HEK293 (cell line): ENCODE results near the gene TBCEL.

ENCODE experiments used
- GFI1B ChIP-seq: fragments of 450-650 bp; formaldehyde crosslinking; IDR thresholded peaks from 2 replicates; pipeline ENCODE4 v1.5.1; 2016; ENCODE audit warnings: missing biosample characterization, missing genetic modification characterization
- HOXA7 ChIP-seq: sonication (generic); formaldehyde crosslinking; IDR thresholded peaks from 2 replicates; pipeline ENCODE4 v1.8.1; 2022; ENCODE audit warnings: missing genetic modification reagents, borderline replicate concordance
- KLF1 ChIP-seq: fragments of 450-650 bp; formaldehyde crosslinking; IDR thresholded peaks from 2 replicates; pipeline ENCODE4 v1.5.1; 2016; ENCODE audit warnings: missing biosample characterization, missing genetic modification characterization
- KLF16 ChIP-seq: fragments of 450-650 bp; formaldehyde crosslinking; IDR thresholded peaks from 2 replicates; pipeline ENCODE4 v1.5.1; 2017; ENCODE audit warnings: missing biosample characterization, missing genetic modification characterization
- KLF9 ChIP-seq: fragments of 450-650 bp; formaldehyde crosslinking; IDR thresholded peaks from 2 replicates; pipeline ENCODE4 v1.5.1; 2016; ENCODE audit warnings: missing biosample characterization, missing genetic modification characterization, low read depth
- OVOL3 ChIP-seq: fragments of 450-650 bp; formaldehyde crosslinking; IDR thresholded peaks from 2 replicates; pipeline ENCODE4 v1.5.1; 2016; ENCODE audit warnings: missing biosample characterization, missing genetic modification characterization
- RBAK ChIP-seq: fragments of 450-650 bp; formaldehyde crosslinking; IDR thresholded peaks from 2 replicates; pipeline ENCODE4 v1.5.1; 2016; ENCODE audit warnings: missing biosample characterization, missing genetic modification characterization
- REPIN1 ChIP-seq: fragments of 450-650 bp; formaldehyde crosslinking; IDR thresholded peaks from 2 replicates; pipeline ENCODE4 v1.5.1; 2017; ENCODE audit warnings: missing biosample characterization, missing genetic modification characterization, low read depth
- SP7 ChIP-seq: fragments of 450-650 bp; formaldehyde crosslinking; IDR thresholded peaks from 2 replicates; pipeline ENCODE4 v1.5.1; 2016; ENCODE audit warnings: missing biosample characterization, missing genetic modification characterization
- ZBTB17 ChIP-seq: fragments of 450-650 bp; formaldehyde crosslinking; IDR thresholded peaks from 2 replicates; pipeline ENCODE4 v1.5.1; 2016; ENCODE audit warnings: missing biosample characterization, missing genetic modification characterization
- ZNF133 ChIP-seq: fragments of 450-650 bp; formaldehyde crosslinking; IDR thresholded peaks from 2 replicates; pipeline ENCODE4 v1.5.1; 2016; ENCODE audit warnings: missing biosample characterization, missing genetic modification characterization
- ZNF174 ChIP-seq: fragments of 450-650 bp; formaldehyde crosslinking; IDR thresholded peaks from 2 replicates; pipeline ENCODE4 v1.5.0; 2017; ENCODE audit warnings: missing biosample characterization, mild to moderate bottlenecking, missing genetic modification characterization
- ZNF202 ChIP-seq: fragments of 450-650 bp; formaldehyde crosslinking; IDR thresholded peaks from 2 replicates; pipeline ENCODE4 v1.5.1; 2016; ENCODE audit warnings: missing biosample characterization, missing genetic modification characterization, borderline replicate concordance
- ZNF311 ChIP-seq: fragments of 450-650 bp; formaldehyde crosslinking; IDR thresholded peaks from 2 replicates; pipeline ENCODE4 v1.5.1; 2017; ENCODE audit warnings: missing biosample characterization, missing genetic modification characterization, borderline replicate concordance
- ZNF426 ChIP-seq: fragments of 450-650 bp; formaldehyde crosslinking; IDR thresholded peaks from 2 replicates; pipeline ENCODE4 v1.5.1; 2017; ENCODE audit warnings: missing biosample characterization, missing genetic modification characterization, mild to moderate bottlenecking, inconsistent platforms, moderate library complexity
- ZNF596 ChIP-seq: fragments of 450-650 bp; IDR thresholded peaks from 2 replicates; pipeline ENCODE4 v1.5.0; 2018; ENCODE audit warnings: missing biosample characterization, mild to moderate bottlenecking, missing genetic modification characterization, moderate library complexity
- ZNF629 ChIP-seq: fragments of 450-650 bp; formaldehyde crosslinking; IDR thresholded peaks from 2 replicates; pipeline ENCODE4 v1.5.1; 2017; ENCODE audit warnings: missing biosample characterization, missing genetic modification characterization
- ZNF701 ChIP-seq: fragments of 450-650 bp; formaldehyde crosslinking; IDR thresholded peaks from 2 replicates; pipeline ENCODE4 v1.5.1; 2016; ENCODE audit warnings: missing biosample characterization, missing genetic modification characterization
- ZNF768 ChIP-seq: fragments of 450-650 bp; formaldehyde crosslinking; IDR thresholded peaks from 2 replicates; pipeline ENCODE4 v1.5.1; 2018; ENCODE audit warnings: missing biosample characterization, mild to moderate bottlenecking, missing genetic modification characterization
- ZSCAN16 ChIP-seq: fragments of 450-650 bp; formaldehyde crosslinking; IDR thresholded peaks from 2 replicates; pipeline ENCODE4 v1.5.1; 2016; ENCODE audit warnings: missing biosample characterization, missing genetic modification characterization
- TF ChIP-seq, protein P1 (sequence below): fragments of 450-650 bp; formaldehyde crosslinking; IDR thresholded peaks from 2 replicates; pipeline ENCODE4 v1.5.1; 2016; ENCODE audit warnings: missing biosample characterization, missing genetic modification characterization
- TF ChIP-seq, protein P2 (sequence below): fragments of 450-650 bp; formaldehyde crosslinking; IDR thresholded peaks from 2 replicates; pipeline ENCODE4 v1.5.1; 2016; ENCODE audit warnings: missing biosample characterization, missing genetic modification characterization
- TF ChIP-seq, protein P3 (sequence below): fragments of 450-650 bp; formaldehyde crosslinking; IDR thresholded peaks from 2 replicates; pipeline ENCODE4 v1.5.1; 2016; ENCODE audit warnings: missing biosample characterization, missing genetic modification characterization, low read depth
- TF ChIP-seq, protein P4 (sequence below): fragments of 450-650 bp; formaldehyde crosslinking; IDR thresholded peaks from 2 replicates; pipeline ENCODE4 v1.5.1; 2016; ENCODE audit warnings: missing biosample characterization, missing genetic modification characterization
- TF ChIP-seq, protein P5 (sequence below): fragments of 450-650 bp; IDR thresholded peaks from 2 replicates; pipeline ENCODE4 v1.5.1; 2018; ENCODE audit warnings: missing biosample characterization, mild to moderate bottlenecking, missing genetic modification characterization

The TBCEL gene

DNA sequence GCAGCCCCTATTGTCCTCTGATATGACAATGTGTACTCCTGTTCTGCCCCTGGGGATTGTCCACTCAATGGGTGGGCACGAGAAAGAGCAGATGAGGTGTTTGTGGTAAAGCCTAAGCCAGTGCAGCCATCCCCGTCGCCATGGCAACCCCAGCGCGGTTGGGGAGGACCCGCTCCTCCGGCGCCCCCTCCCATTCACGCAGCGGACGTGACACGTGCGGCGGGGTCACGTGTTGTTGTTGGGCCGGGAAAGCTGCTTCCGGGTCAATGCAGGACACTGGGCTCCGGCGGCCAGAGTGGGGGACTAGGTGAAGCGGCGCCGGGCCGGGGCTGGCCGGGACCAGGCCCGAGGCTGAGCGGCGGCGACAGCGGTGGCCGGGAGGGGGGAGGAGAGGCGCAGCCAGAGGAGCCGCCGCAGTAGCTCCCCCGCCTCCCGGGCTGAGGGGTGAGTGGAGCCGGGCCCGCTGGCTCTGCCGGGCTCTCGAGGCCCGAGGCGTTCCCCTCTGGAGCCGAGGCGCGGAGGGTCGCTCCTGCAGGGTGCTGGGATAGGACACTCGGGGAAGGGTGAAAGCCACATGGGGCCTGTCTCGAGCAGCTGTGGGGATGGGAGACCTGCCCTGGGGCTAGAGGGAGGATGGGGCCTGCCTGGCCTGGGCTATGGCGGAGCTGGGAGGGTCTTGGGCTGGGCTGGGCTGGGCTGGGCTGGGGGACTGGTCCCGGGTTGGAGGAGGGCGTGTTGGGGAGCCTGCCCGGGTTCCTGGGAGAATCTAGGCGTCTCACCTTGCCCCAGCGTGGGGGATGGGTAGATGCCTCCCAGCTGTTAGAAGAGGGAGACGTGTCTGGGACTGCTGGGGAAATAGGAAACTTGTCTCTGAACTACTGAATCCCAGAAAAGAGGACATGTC is at the start of gene TBCEL (continued):
- peak; percentile 32; the same call in 1 of the 2 replicates for TF ChIP-seq KLF9
- TF ChIP-seq, protein P1, sequence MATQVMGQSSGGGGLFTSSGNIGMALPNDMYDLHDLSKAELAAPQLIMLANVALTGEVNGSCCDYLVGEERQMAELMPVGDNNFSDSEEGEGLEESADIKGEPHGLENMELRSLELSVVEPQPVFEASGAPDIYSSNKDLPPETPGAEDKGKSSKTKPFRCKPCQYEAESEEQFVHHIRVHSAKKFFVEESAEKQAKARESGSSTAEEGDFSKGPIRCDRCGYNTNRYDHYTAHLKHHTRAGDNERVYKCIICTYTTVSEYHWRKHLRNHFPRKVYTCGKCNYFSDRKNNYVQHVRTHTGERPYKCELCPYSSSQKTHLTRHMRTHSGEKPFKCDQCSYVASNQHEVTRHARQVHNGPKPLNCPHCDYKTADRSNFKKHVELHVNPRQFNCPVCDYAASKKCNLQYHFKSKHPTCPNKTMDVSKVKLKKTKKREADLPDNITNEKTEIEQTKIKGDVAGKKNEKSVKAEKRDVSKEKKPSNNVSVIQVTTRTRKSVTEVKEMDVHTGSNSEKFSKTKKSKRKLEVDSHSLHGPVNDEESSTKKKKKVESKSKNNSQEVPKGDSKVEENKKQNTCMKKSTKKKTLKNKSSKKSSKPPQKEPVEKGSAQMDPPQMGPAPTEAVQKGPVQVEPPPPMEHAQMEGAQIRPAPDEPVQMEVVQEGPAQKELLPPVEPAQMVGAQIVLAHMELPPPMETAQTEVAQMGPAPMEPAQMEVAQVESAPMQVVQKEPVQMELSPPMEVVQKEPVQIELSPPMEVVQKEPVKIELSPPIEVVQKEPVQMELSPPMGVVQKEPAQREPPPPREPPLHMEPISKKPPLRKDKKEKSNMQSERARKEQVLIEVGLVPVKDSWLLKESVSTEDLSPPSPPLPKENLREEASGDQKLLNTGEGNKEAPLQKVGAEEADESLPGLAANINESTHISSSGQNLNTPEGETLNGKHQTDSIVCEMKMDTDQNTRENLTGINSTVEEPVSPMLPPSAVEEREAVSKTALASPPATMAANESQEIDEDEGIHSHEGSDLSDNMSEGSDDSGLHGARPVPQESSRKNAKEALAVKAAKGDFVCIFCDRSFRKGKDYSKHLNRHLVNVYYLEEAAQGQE (tag by site-specific recombination) = no peak
- no peak for TF ChIP-seq ZNF133 (tag by site-specific recombination)
- 0 out of 2 replicates have a peak, but pooled peaks have one; percentile 41 for TF ChIP-seq SP7 (tag by site-specific recombination)
- TF ChIP-seq GFI1B (tag by site-specific recombination) = no peak
- TF ChIP-seq ZNF426 (tag by site-specific recombination) = no peak
- TF ChIP-seq ZNF596 (tag by site-specific recombination) = no peak
- TF ChIP-seq, protein P2, sequence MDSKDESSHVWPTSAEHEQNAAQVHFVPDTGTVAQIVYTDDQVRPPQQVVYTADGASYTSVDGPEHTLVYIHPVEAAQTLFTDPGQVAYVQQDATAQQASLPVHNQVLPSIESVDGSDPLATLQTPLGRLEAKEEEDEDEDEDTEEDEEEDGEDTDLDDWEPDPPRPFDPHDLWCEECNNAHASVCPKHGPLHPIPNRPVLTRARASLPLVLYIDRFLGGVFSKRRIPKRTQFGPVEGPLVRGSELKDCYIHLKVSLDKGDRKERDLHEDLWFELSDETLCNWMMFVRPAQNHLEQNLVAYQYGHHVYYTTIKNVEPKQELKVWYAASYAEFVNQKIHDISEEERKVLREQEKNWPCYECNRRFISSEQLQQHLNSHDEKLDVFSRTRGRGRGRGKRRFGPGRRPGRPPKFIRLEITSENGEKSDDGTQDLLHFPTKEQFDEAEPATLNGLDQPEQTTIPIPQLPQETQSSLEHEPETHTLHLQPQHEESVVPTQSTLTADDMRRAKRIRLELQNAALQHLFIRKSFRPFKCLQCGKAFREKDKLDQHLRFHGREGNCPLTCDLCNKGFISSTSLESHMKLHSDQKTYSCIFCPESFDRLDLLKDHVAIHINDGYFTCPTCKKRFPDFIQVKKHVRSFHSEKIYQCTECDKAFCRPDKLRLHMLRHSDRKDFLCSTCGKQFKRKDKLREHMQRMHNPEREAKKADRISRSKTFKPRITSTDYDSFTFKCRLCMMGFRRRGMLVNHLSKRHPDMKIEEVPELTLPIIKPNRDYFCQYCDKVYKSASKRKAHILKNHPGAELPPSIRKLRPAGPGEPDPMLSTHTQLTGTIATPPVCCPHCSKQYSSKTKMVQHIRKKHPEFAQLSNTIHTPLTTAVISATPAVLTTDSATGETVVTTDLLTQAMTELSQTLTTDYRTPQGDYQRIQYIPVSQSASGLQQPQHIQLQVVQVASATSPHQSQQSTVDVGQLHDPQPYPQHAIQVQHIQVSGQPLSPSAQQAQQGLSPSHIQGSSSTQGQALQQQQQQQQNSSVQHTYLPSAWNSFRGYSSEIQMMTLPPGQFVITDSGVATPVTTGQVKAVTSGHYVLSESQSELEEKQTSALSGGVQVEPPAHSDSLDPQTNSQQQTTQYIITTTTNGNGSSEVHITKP (tag by site-specific recombination) = no peak
- TF ChIP-seq ZNF202 (tag by site-specific recombination) = no peak
- TF ChIP-seq, protein P3, sequence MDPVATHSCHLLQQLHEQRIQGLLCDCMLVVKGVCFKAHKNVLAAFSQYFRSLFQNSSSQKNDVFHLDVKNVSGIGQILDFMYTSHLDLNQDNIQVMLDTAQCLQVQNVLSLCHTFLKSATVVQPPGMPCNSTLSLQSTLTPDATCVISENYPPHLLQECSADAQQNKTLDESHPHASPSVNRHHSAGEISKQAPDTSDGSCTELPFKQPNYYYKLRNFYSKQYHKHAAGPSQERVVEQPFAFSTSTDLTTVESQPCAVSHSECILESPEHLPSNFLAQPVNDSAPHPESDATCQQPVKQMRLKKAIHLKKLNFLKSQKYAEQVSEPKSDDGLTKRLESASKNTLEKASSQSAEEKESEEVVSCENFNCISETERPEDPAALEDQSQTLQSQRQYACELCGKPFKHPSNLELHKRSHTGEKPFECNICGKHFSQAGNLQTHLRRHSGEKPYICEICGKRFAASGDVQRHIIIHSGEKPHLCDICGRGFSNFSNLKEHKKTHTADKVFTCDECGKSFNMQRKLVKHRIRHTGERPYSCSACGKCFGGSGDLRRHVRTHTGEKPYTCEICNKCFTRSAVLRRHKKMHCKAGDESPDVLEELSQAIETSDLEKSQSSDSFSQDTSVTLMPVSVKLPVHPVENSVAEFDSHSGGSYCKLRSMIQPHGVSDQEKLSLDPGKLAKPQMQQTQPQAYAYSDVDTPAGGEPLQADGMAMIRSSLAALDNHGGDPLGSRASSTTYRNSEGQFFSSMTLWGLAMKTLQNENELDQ = no peak
- no peak for TF ChIP-seq OVOL3
- no peak for TF ChIP-seq ZSCAN16 (tag by site-specific recombination)
- TF ChIP-seq KLF1 (tag by site-specific recombination) = no peak
- TF ChIP-seq ZNF311 (tag by site-specific recombination) = no peak
- 0 out of 2 replicates have a peak, but pooled peaks have one; percentile 12 for TF ChIP-seq KLF16 (tag by site-specific recombination)
- TF ChIP-seq ZNF629 (tag by site-specific recombination) = peak; percentile 59
- TF ChIP-seq, protein P4, sequence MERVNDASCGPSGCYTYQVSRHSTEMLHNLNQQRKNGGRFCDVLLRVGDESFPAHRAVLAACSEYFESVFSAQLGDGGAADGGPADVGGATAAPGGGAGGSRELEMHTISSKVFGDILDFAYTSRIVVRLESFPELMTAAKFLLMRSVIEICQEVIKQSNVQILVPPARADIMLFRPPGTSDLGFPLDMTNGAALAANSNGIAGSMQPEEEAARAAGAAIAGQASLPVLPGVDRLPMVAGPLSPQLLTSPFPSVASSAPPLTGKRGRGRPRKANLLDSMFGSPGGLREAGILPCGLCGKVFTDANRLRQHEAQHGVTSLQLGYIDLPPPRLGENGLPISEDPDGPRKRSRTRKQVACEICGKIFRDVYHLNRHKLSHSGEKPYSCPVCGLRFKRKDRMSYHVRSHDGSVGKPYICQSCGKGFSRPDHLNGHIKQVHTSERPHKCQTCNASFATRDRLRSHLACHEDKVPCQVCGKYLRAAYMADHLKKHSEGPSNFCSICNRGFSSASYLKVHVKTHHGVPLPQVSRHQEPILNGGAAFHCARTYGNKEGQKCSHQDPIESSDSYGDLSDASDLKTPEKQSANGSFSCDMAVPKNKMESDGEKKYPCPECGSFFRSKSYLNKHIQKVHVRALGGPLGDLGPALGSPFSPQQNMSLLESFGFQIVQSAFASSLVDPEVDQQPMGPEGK (tag by site-specific recombination) = peak; percentile 95
- TF ChIP-seq ZBTB17 (tag by site-specific recombination) = peak; percentile 39; the same call in 1 of the 2 replicates
- no peak for TF ChIP-seq ZNF768 (tag by site-specific recombination)
- TF ChIP-seq HOXA7 = no peak
- TF ChIP-seq, protein P5, sequence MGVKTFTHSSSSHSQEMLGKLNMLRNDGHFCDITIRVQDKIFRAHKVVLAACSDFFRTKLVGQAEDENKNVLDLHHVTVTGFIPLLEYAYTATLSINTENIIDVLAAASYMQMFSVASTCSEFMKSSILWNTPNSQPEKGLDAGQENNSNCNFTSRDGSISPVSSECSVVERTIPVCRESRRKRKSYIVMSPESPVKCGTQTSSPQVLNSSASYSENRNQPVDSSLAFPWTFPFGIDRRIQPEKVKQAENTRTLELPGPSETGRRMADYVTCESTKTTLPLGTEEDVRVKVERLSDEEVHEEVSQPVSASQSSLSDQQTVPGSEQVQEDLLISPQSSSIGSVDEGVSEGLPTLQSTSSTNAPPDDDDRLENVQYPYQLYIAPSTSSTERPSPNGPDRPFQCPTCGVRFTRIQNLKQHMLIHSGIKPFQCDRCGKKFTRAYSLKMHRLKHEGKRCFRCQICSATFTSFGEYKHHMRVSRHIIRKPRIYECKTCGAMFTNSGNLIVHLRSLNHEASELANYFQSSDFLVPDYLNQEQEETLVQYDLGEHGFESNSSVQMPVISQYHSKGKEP (tag by site-specific recombination) = no peak
- TF ChIP-seq RBAK (tag by site-specific recombination) = no peak
- no peak for TF ChIP-seq ZNF174
- TF ChIP-seq ZNF701 (tag by site-specific recombination) = no peak
- no peak for TF ChIP-seq REPIN1
